Dendritic cell treated with granulocyte-macrophage colony-stimulating factor and Interleukin-4, amounts not matched to agents 40 ng/mL and 50 ng/mL, for 4 days (primary cell): ENCODE data around the gene BOC.

ENCODE experiments used
- H3K27ac Mint-ChIP-seq: one replicate; pipeline ENCODE4 v1.8.0; 2022; ENCODE audit warnings: mild to moderate bottlenecking, mixed read lengths
- H3K27me3 Mint-ChIP-seq: one replicate; pipeline ENCODE4 v1.8.0; 2022; ENCODE audit warnings: mild to moderate bottlenecking, mixed read lengths
- H3K36me3 Mint-ChIP-seq: one replicate; pipeline ENCODE4 v1.8.0; 2022; ENCODE audit warnings: low read depth, mixed read lengths
- H3K4me1 Mint-ChIP-seq: one replicate; pipeline ENCODE4 v1.8.0; 2022; ENCODE audit warnings: low read depth, mixed read lengths
- H3K4me3 Mint-ChIP-seq: one replicate; pipeline ENCODE4 v1.8.0; 2022; ENCODE audit warnings: mild to moderate bottlenecking, moderate library complexity, mixed read lengths
- H3K9me3 Mint-ChIP-seq: one replicate; pipeline ENCODE4 v1.8.0; 2022; ENCODE audit warnings: mixed read lengths
- intact Hi-C: fragments of 100-400 bp; cut with micrococcal nuclease; formaldehyde crosslinking; loops from one replicate; pipeline ENCODE4 v1.15.0; 2022

The BOC gene

GRCh38 chr3:113255100-113255853, 43.9 kb downstream of the BOC start:
- H3K27me3 Mint-ChIP-seq: peaks cover 6% of the 10 kb centered on the region
- no peaks in the 10 kb centered on the region for H3K36me3 Mint-ChIP-seq
- intact Hi-C loops: loop anchor here (5.0 kb wide), 1 partner anchor 33 kb away; no protein-coding TSS in a partner anchor
- peak overlapping the region; percentile 15 for H3K4me3 Mint-ChIP-seq
- peaks cover 30% of the 10 kb centered on the region for H3K4me1 Mint-ChIP-seq
- H3K27ac Mint-ChIP-seq: peak overlapping the region; percentile 78
- H3K9me3 Mint-ChIP-seq: no peaks in the 10 kb centered on the region

DNA sequence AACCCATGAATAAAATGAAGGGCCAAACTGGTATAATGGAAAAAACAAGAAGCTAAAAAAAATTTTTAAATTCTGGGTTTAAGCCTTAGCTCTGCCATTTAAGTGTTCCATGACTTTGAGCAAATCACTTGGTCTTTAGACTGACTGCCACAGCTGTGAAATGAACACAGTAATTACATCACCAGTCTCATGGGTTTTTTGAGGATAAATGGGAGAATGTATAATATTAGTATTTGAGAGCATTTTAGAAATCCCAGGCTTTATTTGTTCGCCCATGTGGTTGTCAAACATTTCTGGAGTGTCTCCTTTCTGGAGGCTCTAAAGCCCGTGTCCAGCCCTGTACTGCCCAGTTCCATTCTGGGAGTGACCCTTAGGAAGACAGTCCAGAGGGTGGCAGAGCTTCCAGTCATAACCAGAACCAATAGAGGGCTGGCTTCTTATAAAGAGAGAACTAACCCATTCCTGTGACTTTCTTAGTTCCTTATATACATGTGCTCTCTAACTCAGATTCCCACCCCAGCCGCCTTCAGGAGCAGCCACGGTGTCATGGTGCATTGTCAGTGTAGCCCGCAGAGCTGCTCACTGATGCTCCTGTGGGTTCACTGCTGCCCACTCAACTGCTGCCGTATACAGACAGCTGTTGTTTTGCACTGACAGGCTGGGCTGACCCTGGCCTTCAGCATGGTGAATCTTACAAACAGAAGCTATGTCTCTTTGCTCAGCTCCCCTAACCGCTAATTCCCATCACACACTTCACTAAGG, 44.7 kb downstream of the BOC start:
- Mint-ChIP-seq H3K9me3 (no peaks in the 10 kb centered on the region), H3K27ac (peak overlapping the region; percentile 78), H3K4me3 (no peak overlapping the region), H3K36me3 (no peaks in the 10 kb centered on the region), H3K4me1 (peaks cover 30% of the 10 kb centered on the region), H3K27me3 (peaks cover 9% of the 10 kb centered on the region)
- intact Hi-C loops: loop anchor here (5.0 kb wide), 1 partner anchor 34 kb away; no protein-coding TSS in a partner anchor

DNA sequence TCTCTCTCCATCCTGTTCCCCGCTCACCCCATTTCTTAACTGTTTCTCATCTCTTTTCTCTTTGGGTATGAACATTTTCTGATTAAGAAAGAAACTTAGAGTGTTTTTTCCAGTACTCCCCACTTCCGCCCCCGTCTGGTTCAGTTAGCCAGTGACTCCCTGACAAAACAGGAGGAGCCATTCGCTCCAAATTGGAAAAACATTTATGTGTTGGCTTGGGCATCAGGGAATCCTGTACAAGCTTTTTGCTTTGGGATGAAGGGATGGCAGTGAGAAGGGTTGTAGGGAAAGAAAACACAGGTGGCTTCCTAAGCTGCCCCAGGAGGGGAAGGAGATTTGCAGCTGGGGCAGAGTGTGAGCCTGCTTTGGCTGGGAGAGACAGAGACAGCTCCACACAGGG, 47.0 kb downstream of the BOC start:
- intact Hi-C loops: loop anchor here (5.0 kb wide), 1 partner anchor 36 kb away; no protein-coding TSS in a partner anchor
- no peaks in the 10 kb centered on the region for H3K36me3 Mint-ChIP-seq
- H3K4me3 Mint-ChIP-seq: no peak overlapping the region
- H3K9me3 Mint-ChIP-seq: no peaks in the 10 kb centered on the region
- H3K27ac Mint-ChIP-seq: no peak overlapping the region
- H3K27me3 Mint-ChIP-seq: peaks cover 14% of the 10 kb centered on the region
- peaks cover 30% of the 10 kb centered on the region for H3K4me1 Mint-ChIP-seq

DNA sequence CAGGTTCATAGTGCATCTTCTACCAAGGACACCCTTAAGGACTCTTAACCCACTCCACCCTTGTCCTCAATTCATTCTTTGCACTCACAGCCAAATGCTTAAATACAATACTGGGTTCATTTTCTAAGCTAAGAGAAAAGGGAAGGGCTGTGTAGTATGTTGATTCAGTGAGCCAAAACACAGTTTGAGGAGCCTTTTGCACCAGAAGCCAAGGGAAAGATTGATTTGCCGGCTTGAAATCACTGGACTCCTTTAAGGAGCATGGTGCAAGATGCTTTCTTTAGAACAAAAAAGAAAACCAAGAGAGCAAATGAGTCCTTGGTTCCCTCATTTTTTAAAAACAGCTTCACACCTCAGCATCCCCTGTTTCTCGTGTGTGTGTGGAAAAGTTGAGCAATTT, 47.8 kb downstream of the BOC start:
- Mint-ChIP-seq H3K4me1 (peaks cover 23% of the 10 kb centered on the region), H3K4me3 (no peak overlapping the region), H3K9me3 (no peaks in the 10 kb centered on the region), H3K27me3 (peaks cover 14% of the 10 kb centered on the region), H3K27ac (no peak overlapping the region), H3K36me3 (no peaks in the 10 kb centered on the region)
- intact Hi-C loops: loop anchor here (5.0 kb wide), 1 partner anchor 37 kb away; no protein-coding TSS in a partner anchor

- peaks cover 6% of the 10 kb centered on the region for H3K4me1 Mint-ChIP-seq
- H3K36me3 Mint-ChIP-seq: no peaks in the 10 kb centered on the region
- no peaks in the 10 kb centered on the region for H3K9me3 Mint-ChIP-seq
- H3K4me3 Mint-ChIP-seq: no peak overlapping the region
- intact Hi-C loops: no loop called here
- peaks cover 18% of the 10 kb centered on the region for H3K27me3 Mint-ChIP-seq
- H3K27ac Mint-ChIP-seq: no peak overlapping the region
Observed at GRCh38 chr3:113261063-113261625, 49.8 kb downstream of the BOC start.

DNA sequence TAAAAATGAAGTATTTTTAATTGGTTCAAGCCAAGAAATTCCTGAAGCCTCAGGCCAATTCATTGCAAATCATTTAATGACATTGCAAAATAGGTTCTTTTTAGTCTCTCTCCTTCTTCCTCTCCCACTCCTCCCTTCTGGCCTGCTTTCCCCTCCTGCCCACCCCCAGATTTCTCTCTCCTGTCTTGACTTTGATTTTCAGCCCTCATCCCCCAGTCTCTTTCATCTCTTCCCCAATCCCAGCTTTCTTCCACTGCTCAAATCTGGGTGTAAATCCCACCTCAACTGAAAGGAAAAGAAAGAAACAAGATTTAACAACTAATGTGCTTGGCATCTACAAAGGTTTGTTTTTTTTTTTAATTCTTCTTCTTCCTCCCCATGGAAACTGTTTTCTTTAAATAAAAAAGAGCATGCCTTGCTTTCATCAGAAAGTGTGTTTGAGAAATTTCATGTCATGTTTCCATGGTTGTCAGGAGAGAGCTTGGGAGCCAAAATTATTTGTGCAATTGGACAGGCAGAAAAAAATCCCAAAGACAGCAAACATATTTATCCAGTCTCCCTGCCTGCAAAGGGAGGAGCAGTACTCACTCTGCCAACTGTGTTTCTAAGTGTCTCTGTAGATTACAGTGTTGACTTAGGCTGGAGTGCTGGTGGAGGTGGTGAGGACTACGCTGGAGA, 50.4 kb downstream of the BOC start:
- Mint-ChIP-seq H3K36me3 (no peaks in the 10 kb centered on the region), H3K9me3 (no peaks in the 10 kb centered on the region), H3K27ac (no peak overlapping the region), H3K4me3 (no peak overlapping the region), H3K4me1 (no peaks in the 10 kb centered on the region), H3K27me3 (peaks cover 18% of the 10 kb centered on the region)
- intact Hi-C loops: no loop called here

DNA sequence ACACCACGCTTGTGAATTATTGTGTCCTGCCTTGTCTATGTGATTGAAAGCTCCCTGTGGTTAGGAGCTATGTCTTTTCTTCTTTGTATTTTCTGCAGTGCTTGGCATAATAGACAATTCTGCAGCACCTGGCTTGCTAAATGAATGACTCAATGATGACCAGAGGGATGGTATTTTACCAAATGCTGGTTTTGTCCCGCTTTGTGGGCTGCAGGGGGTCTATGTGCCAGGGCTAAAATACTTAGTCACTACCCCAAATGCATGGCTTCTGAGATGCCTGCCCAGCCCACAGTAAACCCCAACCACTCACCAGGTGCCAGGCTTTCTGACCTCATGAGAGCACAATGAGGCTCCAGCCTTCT, 50.9 kb downstream of the BOC start:
- no peaks in the 10 kb centered on the region for H3K36me3 Mint-ChIP-seq

DNA sequence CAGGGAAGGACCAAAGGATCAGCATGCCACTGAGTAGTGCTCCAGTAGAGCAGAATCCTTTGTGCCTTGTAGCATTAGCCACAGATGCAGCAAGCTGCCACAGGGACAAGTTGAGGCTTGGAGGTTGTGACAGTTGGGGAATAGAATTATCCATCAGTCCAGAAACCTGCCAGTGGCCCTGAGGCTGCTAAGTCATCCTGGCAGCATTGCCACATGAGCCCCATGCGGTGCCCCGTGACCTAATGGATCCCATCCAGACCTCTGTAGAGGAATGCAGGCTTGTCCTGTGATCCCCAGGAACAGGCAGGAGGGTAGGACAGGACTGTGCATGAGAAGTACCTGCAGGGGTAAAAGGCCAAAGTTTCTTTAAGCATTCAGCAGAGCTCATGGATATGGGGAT, 51.7 kb downstream of the BOC start:
- Mint-ChIP-seq H3K36me3 (no peaks in the 10 kb centered on the region), H3K27ac (no peak overlapping the region), H3K4me1 (no peaks in the 10 kb centered on the region), H3K27me3 (peaks cover 18% of the 10 kb centered on the region), H3K9me3 (no peaks in the 10 kb centered on the region), H3K4me3 (no peak overlapping the region)
- intact Hi-C loops: no loop called here

More for the DNA sequence above, 50.9 kb downstream of the BOC start:
- Mint-ChIP-seq H3K4me1 (no peaks in the 10 kb centered on the region), H3K9me3 (no peaks in the 10 kb centered on the region), H3K27ac (no peak overlapping the region), H3K27me3 (peaks cover 18% of the 10 kb centered on the region), H3K4me3 (no peak overlapping the region)
- intact Hi-C loops: no loop called here

DNA sequence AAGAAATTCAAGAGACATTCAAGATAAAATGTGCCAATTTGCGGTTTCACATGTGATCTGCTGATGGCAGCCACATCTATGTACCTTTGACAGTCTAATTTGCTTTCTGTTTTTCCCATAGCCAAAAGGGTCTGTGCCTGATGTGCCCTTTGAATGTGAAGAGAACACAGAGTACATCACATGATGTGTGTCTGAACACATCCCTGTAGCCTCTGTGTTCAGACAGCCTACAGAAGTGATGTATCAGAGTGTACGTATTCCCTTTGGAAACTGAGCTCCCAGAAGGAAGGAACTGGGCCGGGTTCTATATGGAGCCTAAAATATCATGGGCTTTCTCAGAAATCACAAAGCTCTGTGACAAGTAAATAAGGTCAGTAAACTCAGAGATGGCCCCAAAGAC, 52.4 kb downstream of the BOC start:
- H3K27ac Mint-ChIP-seq: no peak overlapping the region
- peaks cover 20% of the 10 kb centered on the region for H3K27me3 Mint-ChIP-seq
- H3K36me3 Mint-ChIP-seq: no peaks in the 10 kb centered on the region
- no peak overlapping the region for H3K4me3 Mint-ChIP-seq
- intact Hi-C loops: no loop called here
- H3K9me3 Mint-ChIP-seq: no peaks in the 10 kb centered on the region
- no peaks in the 10 kb centered on the region for H3K4me1 Mint-ChIP-seq

- intact Hi-C loops: no loop called here
- no peaks in the 10 kb centered on the region for H3K9me3 Mint-ChIP-seq
Observed at GRCh38 chr3:113264283-113265131, 53.1 kb downstream of the BOC start.

GRCh38 chr3:113265231-113265630, 53.9 kb downstream of the BOC start:
- intact Hi-C loops: no loop called here
- Mint-ChIP-seq H3K4me1 (no peaks in the 10 kb centered on the region), H3K36me3 (no peaks in the 10 kb centered on the region), H3K9me3 (no peaks in the 10 kb centered on the region), H3K4me3 (no peak overlapping the region), H3K27me3 (peaks cover 17% of the 10 kb centered on the region), H3K27ac (no peak overlapping the region)

More at GRCh38 chr3:113264283-113265131, 53.1 kb downstream of the BOC start:
- H3K27me3 Mint-ChIP-seq: peaks cover 20% of the 10 kb centered on the region
- H3K4me3 Mint-ChIP-seq: no peak overlapping the region
- H3K4me1 Mint-ChIP-seq: no peaks in the 10 kb centered on the region
- no peaks in the 10 kb centered on the region for H3K36me3 Mint-ChIP-seq
- H3K27ac Mint-ChIP-seq: no peak overlapping the region

DNA sequence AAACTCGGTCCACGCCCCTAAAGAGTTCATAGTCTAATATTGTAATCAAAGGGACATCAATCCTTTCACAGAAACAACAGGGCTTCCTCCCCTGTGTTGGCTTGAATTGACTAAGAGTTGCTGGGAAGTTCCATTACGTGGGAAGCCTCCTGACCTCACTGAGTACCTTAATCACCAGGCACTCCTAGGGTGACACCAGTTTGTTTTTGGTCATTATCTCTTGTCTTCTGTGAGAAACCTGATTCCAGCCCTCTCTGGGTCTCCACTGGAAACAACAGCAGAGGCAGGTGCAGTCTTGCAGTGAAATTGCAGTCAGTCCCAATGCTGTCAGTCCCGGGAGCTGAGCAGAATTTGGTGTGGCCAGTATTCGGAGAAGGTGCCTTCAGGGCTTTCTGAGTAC, 55.4 kb downstream of the BOC start:
- intact Hi-C loops: no loop called here
- H3K4me1 Mint-ChIP-seq: no peaks in the 10 kb centered on the region
- no peak overlapping the region for H3K4me3 Mint-ChIP-seq
- no peak overlapping the region for H3K27ac Mint-ChIP-seq
- no peaks in the 10 kb centered on the region for H3K9me3 Mint-ChIP-seq
- H3K36me3 Mint-ChIP-seq: no peaks in the 10 kb centered on the region
- peaks cover 11% of the 10 kb centered on the region for H3K27me3 Mint-ChIP-seq

DNA sequence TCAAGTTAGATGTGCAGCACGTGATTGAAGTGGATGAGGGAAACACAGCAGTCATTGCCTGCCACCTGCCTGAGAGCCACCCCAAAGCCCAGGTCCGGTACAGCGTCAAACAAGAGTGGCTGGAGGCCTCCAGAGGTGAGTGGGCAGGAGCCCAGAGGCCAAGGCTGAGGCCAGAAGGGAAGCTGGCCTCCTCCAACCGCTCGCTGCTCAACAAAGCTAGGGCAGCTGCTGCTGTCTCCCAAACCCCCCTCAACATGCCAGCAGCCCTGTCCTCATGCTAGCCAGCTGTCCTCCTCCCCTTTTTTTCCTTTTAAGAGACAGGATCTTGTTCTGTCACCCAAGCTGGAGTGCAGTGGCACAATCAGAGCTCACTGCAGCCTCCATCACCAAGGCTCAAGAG, 57.0 kb downstream of the BOC start:
- no peaks in the 10 kb centered on the region for H3K4me1 Mint-ChIP-seq
- H3K4me3 Mint-ChIP-seq: no peak overlapping the region
- no peaks in the 10 kb centered on the region for H3K36me3 Mint-ChIP-seq
- intact Hi-C loops: no loop called here
- peaks cover 9% of the 10 kb centered on the region for H3K27me3 Mint-ChIP-seq
- no peaks in the 10 kb centered on the region for H3K9me3 Mint-ChIP-seq
- H3K27ac Mint-ChIP-seq: peak overlapping the region; percentile 17
